HG03565 (cell line): ENCODE measurements around the gene EMC10.

ENCODE experiments used
- ATAC-seq: cut with Tn5 transposase; IDR thresholded peaks from one replicate; pipeline ENCODE4 v1.9.1; 2021; ENCODE audit warnings: mild to moderate bottlenecking, moderate library complexity; ENCODE audit not compliant: unreplicated experiment

EMC10 gene

DNA sequence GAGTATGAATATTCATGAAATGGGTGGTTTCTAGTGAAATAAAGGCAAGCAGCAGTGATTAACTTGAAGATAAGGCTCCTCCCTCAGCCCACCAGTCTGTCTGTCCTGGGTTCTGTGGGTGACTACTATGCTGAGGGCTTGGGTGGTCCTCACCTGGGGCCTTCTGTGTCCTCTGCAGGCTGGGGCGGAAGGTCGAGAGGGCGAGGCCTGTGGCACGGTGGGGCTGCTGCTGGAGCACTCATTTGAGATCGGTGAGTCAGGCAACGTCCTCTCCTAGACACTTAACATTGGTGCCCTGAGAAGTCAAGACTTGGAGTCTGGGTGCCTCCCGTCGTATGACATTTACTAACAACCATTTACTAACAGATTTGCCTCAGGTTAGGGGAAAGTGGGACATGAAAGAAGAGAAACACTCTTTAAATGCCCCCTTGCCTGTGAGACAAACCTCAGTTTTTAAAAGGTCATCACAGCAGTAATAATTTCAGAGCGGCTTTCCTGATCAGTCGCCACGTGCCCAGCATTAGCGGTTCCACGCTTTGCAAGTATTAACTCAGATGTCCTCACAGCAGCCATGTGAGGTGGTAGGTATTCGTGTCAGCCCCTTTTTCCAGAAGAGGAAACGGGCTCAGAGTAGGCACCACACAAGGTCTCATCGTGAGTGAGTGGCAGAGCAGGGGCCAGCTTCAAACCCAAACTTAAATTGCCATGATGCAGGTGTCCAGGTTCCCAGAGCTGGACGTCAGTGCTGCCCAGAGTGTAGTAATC is 1.6 kb downstream of the EMC10 start:
- ATAC-seq, result no peak

- no peak for ATAC-seq
These were observed 2.8 kb downstream of the EMC10 start for GRCh38 chr19:50478901-50479715.

GRCh38 chr19:50479761-50480251 is 3.5 kb downstream of the EMC10 start:
- ATAC-seq, result no peak

DNA sequence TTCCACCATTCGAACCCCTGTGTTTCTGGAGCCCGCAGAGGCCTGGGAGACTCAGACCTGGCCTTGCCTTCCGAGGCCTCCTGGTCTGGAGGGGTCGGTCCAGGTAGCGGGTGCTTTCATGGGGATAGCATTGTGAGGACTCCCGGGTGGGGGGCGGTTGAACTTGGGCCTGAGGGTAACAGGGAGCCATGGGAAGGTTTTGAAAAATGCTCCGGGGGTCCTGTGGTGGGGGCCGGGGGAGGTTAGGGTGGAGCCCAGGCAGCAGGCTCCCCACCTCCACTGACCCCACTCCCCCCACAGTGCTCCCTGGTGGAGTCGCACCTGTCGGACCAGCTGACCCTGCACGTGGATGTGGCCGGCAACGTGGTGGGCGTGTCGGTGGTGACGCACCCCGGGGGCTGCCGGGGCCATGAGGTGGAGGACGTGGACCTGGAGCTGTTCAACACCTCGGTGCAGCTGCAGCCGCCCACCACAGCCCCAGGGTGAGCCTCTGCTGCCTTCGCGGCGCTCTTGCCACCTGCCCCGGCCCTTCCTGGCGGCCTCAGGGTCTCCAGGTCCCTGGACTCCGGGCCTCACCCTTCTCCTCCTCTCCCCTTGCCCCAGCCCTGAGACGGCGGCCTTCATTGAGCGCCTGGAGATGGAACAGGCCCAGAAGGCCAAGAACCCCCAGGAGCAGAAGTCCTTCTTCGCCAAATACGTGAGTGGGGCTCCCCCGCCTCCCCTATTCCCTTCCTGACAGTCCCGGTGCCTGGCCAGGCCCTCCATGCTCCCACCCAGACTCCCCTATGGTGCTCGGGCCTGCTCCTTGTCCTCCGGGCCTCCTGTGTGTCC is 4.2 kb downstream of the EMC10 start:
- no peak for ATAC-seq

- ATAC-seq, result no peak
These were observed 5.2 kb downstream of the EMC10 start for GRCh38 chr19:50481351-50482149.

DNA sequence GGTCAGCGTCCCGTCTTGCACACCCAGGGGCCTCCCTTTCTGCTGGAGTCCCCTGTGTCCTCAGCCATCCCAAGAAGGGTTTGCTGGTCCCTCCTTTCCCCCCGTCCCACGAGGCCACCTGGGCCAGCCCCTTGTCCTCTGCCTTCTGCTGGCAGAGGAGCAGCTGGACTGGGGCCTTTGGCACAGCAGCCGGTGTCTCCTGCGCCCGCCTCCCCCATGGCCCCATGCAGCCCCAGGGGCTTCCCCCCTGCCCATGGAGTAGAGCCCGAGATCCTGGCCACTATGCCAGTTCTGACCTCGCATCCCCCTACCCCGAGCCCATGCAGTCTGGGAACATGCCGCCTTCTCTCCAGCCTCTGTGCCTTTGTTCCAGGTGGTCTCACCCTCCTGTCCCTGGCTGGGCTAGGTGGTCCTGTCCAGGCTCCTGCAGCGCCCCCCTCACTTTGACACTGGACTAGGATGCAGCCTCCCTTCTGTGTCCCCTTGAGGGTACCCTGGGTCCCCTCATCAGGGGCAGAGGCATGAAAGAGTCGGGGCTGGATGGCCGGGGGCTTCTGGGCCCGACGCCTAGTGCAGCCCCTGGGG is 6.1 kb downstream of the EMC10 start:
- ATAC-seq, result no peak

GRCh38 chr19:50482916-50483315 is 6.6 kb downstream of the EMC10 start:
- ATAC-seq, result no peak

DNA sequence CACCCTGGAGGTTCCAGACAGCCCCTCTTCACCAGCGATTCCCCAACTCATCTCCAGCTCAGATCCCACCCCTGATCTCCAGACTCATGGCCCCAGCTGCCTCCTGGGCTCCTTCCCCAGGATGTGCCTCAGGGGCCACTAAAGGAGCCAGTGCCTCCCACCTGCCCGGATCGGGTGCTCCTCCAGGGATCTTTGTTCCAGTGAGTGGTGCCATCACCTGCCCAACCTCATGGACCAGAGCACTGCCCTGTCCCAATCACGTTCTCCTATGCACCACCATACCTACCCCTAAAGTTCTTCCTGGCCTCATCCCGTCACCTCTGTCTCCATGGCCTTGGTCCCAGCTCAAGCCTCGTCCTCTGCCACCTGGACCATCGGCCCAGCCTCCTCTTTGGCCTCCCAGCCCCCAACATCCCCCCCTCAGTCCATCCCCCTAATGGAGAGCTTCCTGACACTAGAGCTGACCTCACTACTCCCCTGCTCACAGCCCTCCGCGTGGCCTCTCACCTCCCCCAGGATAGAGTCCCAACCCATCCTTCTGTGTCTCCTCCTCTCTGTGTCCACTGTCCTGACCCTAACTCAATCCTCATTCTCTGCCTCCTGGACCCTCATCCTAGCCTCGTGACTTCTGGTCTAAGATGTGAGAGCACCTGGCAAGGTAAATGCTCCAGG is 9.1 kb downstream of the EMC10 start:
- no peak for ATAC-seq

- ATAC-seq, result no peak
These were observed 10.7 kb downstream of the EMC10 start for GRCh38 chr19:50486823-50487515.

- ATAC-seq, result no peak
These were observed 12.3 kb downstream of the EMC10 start for GRCh38 chr19:50488389-50489194.

DNA sequence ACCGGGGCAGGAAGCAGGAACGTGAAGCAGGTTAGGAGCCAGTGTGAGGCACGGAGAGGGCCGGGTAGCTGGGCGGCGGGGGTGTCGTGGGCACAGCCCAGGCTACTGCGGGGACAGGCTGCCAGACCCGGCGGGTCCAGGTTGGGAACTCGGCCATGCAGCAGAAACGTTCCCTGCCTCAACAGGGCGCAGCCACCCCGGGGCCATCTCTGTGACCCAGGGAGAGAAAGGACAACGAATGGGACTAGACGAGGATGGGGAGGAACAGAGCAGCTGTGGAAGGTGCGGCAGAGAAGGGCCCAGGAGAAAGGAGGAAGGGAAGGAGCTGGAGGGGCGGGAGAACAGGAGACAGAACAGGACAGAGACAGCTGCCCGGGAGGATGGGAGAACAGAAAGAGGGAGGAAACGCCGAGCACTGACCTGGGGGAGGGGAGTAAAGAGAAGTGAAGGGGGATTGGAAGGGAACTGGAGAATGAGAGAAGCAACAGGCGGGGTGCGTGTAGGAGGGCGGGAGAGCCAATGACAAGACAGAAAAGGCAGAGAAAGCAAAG is 13.2 kb downstream of the EMC10 start:
- ATAC-seq, result no peak

DNA sequence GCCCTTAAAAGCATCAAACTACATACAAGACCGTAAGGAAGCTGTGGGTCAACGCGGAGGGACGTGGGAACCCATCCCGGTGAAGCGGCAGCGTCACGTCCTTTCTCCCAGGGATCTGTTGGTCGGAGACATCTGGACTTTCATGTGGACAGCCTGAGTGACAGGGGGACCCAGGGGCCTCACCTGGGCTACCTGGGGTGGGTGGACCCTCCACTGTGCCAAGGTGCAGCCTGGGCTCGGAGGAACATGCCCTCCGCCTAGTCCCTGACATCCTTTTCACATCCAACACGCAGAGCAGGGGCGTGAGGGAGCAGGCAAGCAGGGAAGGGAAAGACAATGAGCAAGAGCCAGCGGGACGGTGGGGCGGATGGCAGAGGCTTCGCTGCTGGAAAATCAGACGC is 14.1 kb downstream of the EMC10 start:
- ATAC-seq, result no peak

GRCh38 chr19:50490991-50491472 is 14.7 kb downstream of the EMC10 start:
- no peak for ATAC-seq

- ATAC-seq, result no peak
These were observed 16.2 kb downstream of the EMC10 start for GRCh38 chr19:50492303-50493052.

- ATAC-seq, result no peak
These were observed 16.9 kb downstream of the EMC10 start for GRCh38 chr19:50493171-50493570.

DNA sequence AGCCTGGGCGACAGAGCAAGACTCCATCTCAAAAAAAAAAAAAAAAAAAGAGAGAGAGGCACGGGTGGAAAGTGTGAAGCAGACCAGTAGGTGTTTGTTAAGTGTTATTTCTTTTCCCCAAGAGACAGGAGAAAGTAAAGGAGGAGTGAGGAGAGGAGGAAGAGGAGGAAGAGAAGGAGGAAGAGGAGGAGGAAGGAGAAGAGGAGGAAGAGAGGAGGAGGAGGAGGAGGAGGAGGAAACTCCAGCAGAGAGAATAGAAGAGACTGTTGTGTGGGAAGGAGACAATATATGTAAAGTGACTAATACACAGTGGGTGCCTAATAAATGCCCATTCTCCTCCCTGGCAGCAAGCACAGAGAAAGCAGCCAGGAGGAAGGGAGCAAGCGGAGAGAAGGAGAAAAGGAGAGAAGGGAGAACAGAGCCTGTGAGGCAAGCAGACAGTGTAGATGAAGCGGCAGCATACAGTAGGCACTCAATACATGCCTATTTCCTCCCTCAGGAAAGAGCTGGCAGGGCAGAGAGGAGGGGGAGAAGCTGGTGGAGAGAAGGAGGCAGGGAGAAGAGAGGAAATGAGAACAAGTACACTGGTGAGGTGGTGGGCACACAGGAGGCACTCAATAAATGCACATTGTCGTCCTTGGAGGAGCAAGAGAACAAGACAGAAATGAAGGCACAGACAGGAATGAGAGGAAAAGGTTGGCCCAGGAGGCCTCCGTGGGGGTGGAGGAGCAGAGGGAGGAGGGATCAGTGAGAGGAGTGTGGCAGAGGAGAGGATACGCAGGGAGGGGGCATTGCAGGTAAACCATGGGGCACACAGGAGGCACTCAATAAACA is 18.1 kb downstream of the EMC10 start:
- ATAC-seq, result no peak
